Raji (cell line): ENCODE results near the gene SPAG4.

Experiments used
- POLR2A ChIP-seq: IDR thresholded peaks from 2 replicates; pipeline ENCODE4 v1.6.1; 2011; ENCODE audit warnings: low read depth, low read length, control low read depth; ENCODE audit not compliant: insufficient read depth

Gene SPAG4

DNA sequence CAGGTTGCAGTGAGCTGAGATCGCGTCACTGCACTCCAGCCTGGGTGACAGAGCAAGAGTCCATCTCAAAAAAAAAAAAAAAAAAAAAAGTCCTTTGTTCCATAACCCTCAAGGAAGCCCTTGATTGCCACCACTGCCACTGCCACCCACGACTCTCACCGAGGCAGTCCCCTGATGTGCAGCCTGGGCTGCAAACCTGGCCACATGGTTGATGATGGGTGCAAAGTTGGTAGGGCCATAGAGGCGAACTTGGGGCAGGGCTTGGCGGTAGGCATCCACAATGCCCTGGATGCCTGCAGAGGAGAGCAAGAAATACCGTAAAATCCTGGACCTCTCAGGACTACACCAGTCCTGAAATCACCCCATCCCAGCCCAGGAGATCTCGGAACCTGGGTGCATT, 11.5 kb downstream of the SPAG4 start:
- TF ChIP-seq POLR2A = no peak

DNA sequence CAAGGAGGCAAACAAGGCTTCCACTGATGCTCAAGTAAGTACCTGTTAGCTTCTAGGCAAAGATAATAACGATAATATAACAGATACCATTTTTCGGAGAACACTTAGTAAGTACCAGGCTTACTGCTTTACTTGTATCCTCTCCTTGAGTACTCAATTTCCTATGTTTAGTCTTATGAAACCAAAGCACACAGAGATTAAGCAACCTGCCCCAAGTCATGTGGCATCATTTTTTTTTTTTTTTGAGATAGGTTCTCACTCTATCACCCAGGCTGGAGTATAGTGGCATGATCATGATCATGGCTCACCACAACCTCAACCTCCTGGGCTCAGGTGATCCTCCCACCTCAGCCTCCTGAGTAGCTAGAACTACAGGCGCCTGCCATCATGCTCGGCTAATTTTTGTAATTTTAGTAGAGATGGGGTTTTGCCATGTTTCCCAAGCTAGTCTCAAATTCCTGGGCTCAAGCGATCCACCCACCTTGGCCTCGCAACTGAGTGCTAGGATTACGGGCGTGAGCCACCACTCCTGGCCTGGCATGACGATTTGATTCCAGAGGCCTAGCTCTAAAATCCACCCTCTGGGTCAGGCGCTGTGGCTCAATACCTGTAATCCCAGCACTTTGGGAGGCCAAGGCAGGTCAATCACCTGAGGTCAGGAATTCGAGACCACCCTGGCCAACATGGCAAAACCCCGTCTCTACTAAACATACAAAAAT, 14.0 kb downstream of the SPAG4 start:
- no peak for TF ChIP-seq POLR2A

DNA sequence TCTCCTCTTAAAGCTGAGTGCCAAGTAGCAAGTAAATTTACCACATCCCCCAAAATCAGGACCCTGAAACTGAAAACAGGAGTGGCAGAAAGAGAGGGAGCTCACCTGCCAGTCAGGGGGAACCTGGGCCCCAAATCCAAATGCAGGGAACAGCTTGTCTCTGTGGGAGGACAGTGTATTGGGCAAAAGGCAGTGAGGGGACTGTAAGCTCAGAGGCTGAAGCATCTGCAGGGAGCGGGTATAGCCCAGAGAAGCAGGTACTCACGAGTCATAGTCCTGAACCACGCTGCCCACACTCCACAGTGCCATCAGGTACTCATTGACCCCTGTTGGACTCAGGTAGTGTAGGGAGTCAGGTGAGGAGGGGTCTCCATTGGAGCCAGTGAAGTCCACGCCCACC, 15.0 kb downstream of the SPAG4 start:
- TF ChIP-seq POLR2A = no peak

DNA sequence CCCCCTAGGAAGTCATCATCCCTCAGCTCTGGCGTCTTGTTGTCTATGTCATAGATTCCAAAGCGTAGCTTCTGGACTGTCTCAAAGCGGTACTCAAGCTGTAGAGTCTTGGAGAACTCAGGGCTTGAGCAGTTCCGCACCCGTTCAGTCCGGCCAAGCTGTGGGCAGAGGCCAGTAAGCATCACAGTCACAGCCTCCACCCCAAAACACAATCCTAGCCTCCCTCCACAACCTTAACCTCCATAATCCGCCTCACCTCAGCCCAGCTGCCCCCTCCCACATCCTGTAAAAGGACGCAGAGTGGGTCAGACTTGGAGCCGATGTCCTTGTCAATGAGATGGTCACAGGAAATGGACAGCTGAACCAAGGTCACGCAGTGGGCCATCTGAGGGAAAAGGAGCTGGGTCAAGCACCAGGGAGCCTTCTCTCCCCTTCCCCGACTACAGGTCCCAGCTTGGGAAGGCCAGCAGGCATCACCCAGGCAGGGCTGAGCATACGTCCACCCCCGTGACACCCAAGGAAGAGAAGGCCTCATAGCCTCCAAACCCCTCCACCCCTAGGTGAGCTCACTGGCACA, 17.0 kb downstream of the SPAG4 start:
- TF ChIP-seq POLR2A = no peak

DNA sequence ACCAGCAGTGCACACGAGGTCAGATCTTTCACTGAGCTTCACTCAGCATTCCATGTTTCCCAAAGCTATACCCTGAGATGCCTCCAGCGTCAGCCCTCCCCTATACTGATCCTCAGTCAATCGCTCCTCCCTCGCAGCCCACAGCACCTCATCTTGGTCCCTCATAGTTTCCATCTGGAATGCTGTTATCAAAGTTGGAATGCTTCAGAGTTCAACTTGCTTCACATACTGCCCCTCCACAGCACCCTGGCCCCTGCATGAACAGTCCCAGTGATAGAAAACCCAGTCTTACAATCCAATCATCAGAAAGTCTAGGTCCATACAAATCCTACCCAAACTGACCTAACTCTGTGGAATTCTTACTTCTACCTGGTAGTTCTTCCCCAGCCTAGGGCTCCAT, 20.0 kb downstream of the SPAG4 start:
- no peak for TF ChIP-seq POLR2A

DNA sequence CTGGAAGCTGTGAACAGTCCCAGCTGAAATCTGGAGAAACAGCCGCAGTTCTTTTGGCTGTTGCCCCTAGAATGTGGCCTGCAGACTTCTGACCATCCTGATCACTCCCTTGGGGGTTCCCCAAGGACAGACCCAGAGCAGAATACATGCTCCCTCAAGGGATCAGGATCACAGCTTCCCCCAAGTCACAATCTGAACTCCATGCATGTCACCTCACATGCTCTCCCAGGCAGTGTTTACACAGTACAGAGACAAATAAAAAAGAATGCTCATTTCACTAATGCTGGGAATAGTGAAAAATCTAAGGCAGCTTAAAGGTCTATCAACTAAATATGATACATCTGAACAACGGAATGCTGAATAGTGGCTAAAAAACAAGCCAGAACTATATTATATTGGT, 20.5 kb downstream of the SPAG4 start:
- no peak for TF ChIP-seq POLR2A

DNA sequence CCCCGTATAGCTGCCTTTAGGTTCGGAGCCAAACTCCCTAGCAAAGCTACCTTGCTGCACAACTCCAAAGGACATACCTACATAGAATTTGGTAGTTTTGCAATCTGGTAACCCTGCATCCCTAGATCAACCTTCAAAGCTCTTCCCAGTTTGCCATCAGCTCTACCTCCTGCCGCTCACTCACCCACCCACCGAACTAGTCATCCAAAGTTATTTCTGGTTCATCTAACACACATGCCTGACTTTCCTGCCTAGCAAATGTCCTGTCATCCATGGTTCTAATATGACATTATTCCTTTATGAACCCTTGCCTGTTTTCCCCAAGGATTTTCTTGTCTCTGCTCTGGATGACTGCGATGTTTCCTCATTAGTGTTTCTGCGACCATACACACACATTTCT, 21.6 kb downstream of the SPAG4 start:
- TF ChIP-seq POLR2A = no peak

DNA sequence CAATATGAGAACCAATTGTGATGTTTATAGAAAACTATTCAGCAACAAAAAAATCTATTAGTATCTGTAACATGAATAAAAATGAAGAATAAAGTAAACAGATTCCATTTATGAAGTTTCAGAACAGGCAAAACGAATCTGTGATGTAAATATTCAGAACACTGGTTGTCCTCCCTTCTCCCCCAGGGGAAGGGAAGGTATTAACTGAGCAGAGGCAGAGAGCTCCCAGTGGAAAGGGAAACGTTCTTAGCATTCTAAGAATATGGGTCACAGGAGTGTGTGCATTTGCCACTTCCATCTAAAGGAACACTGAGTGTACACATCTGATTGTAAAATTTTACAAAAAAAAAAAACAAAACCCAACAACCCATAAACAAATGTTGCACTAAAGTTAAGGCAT, 23.1 kb downstream of the SPAG4 start:
- no peak for TF ChIP-seq POLR2A

DNA sequence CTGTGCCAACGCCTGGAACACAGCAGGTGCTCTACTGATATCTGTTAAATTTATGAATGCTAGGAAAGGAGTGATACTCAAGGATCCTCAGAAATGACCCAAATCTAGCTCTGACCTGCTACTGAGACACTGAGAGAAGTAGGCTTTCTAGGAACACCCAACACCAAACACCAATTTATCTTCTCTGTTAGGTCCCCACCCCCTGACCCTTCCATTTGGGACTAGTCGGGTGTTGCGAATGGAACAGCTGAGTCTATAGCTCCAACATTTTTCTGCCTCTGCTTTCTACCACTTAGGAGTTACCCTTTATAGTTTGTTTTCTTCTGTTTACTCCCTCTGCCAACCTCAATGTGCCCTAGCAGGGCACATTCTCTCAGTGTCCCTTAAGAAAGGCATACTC, 25.1 kb downstream of the SPAG4 start:
- TF ChIP-seq POLR2A = no peak

DNA sequence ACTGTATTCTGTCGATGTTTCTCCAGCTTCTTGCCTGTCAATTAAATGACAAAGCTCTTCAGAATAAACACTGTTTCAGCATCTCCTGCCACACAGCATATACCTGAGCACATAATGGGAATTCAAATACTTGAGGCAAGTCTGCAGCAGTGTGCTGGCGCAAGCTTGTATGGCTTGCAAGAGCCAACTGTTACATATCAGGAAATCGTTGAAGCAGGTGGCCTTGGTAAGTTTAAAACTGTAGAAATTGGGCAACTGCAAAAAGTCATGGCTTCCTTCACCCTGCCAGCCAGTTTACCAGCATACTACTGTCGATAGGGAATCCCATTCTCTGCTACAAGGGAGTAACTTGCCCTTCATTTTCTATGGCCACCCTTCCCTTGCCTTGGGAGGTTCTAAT, 26.1 kb downstream of the SPAG4 start:
- TF ChIP-seq POLR2A = no peak

DNA sequence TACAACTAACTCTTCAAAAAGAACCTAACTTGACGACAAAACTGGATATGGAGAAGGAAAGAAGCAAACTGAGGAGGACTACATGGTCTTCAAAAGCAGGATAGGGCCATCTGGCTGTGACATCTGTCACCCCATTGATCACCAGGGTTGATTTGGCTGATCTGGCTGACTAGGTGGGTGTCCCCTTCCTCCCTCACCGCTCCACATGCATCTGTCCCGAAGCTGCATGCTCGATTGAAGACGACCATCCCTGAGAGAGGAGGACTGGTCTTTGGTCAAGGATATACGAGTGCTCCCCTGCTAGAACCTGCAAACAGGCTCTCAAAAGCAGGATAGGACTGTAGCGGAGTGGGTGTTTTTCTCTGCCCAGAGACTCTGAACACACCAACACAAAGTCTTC, 27.4 kb downstream of the SPAG4 start:
- TF ChIP-seq POLR2A = no peak

DNA sequence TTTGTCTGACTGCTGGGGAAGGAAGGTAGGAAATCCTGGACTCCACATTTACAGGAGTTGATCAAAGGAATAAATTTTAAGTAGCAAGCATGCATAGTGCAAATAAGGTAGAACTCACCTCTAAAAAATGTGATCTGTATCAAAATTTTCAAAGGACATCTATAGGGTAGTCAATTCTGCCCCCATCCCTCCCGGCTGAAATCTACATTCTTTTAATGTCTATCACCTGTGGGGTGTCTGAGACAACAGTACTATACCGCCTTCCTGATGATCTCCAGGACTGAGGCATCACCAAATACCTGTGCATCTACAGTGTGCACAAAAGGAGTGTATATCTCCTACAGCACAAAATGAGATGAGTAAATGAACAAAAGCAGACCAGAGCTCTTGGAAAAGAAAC, 29.2 kb downstream of the SPAG4 start:
- no peak for TF ChIP-seq POLR2A

DNA sequence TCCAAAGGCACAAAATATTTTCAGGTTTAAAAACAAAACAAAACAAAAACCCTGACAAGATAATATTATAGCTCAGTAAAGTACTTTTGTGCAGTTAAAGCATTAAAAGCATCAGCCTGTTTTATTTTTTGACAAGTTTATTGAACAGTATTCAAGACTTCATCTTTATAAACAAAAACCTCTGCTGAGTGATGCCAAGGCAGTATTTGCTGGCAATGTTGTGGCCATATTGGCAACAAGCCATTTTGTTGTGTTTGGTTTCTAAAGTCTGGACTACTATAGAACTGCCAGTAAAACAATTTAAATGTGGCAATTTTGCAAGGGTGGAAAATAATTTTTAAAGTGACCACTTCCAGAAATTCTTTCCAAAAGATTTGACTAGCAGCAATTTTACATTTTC, 33.2 kb downstream of the SPAG4 start:
- TF ChIP-seq POLR2A = no peak

DNA sequence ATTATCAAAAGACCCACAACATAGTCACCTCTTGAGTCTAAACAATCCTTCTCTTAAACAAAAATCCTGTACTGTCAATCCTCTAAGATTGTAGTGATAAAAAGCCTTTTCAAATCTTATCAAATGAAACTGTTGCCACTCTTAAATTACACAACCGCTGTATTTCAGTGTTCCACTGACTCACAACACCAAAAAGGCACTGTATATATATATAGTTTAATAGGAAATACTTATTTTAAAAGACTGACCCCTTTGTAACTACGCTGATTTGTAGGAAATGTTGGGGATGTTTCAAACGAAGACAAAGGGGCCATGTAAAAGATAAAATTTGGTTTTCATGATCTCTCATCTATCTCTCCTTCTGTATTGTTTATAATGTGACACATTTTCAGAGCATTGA, 35.0 kb downstream of the SPAG4 start:
- TF ChIP-seq POLR2A = no peak

DNA sequence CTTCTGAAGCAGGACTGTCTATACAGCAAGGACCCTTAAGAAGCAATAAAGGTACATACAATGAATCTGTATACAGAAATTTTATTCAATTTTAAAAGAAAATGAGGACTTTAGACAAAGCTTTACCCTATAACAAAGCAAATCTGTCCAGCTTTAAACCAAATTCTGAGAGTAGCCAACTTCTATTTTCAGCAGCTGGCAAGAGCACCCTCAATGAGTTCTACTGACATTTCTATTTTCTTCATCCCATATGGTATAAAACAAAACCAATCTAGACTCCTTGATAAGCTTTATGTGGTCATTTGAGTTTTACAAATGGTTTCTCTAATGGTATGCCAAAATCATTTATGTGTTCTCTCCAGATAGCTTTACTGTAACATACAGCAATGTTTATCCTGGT, 36.3 kb downstream of the SPAG4 start:
- TF ChIP-seq POLR2A = no peak

DNA sequence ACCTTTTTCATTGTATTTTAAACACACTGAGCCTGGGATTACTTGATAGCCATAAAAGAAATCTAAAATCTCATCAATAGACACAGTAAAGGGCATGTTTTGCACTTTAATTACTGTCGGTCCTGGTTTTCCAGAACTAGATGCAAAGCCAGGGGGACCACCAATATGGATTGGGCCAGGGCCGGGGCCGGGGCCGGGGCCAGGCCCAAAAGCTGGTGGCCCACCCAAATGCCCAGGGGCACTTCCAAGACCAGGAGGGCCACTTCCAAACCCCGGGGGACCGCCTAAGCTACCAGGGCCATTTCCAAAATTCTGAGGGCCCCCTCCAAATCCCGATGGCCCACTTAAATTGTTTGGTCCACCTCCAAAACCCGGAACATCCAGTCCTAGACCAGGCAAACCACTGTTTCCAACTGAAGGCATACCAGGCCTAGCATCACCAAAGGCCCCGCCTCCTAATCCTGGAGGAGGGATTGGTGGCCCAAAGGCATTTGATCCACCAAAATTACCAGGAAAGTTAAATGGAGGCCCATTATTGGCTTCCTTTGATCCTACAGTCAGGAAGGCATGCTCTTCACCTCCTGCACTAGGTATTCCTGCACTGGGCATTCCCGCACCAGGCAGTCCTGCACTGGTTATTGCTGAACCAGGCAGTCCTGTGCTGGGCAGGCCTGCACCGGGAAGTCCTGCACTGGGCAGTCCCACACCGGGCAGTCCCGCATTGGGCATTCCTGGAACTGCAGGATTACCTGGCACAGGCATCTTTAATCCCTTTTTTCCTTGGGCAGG, 37.2 kb downstream of the SPAG4 start:
- TF ChIP-seq POLR2A = no peak

DNA sequence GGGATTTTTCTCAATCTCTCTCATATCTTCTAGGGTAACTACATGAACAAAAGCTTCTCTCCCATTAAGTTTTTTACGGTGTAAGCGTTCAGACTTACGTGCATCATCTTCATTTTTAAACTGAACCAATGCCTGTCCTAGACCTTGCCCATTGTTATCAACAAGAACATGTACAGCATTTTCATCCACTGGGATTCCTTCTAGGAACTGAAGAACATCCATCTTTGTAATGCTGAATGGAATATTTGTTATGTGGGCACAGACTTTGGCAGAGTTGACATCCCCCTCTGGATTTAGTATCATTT, 37.8 kb downstream of the SPAG4 start:
- no peak for TF ChIP-seq POLR2A

DNA sequence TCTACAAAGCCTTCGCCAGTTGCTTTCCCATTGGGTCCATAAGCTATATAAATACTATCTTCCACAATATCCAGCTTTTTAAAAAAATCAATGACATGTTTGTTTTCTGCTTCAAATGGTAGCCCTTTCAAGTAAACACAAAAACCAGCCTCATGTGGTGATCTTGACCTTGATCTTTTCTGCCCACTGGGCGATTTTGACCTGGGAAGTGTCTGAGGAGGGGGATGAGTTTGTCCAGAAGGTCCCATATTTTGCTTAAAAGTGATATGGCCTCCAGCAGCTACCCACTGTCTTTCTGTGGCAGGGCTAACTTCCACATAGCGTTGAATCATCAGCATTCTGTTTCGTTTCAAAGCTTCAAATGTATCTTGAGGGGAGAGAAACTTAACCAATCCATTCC, 38.3 kb downstream of the SPAG4 start:
- no peak for TF ChIP-seq POLR2A
